Breast epithelium (tissue), 3 donors: ENCODE results near the gene MMP3.

Source experiments
- CTCF ChIP-seq, 3 donors: fragments of 450-650 bp; IDR thresholded peaks; one replicate each; pipeline ENCODE4 v1.5.1; 2016 to 2017; ENCODE audit warnings: antibody characterized with exemption in 3 of 3, mild to moderate bottlenecking in 3 of 3, moderate library complexity in 3 of 3
- POLR2A ChIP-seq: fragments of 450-650 bp; IDR thresholded peaks from one replicate; pipeline ENCODE4 v1.6.1; 2016; ENCODE audit warnings: antibody characterized with exemption, mild to moderate bottlenecking, moderate library complexity

GRCh38 chr11:102879801-102880200 lies 36.4 kb upstream of the MMP3 start:
- TF ChIP-seq POLR2A = no peak
- TF ChIP-seq CTCF (IDR thresholded peaks at IDR 0.05) = no peak
